Large intestine (tissue), 3 donors: ENCODE measurements around the gene LGSN. TPM values are rescaled to one million over a fixed set of nuclear protein-coding genes. Genes with fewer than 3 reads are reported as not detected.
"Not testable (repeated sequence)": the region's sequence is repeated elsewhere in the genome, so short reads cannot be mapped to it uniquely, and the experiment has no call there.

Experiments used
- DNase-seq, 2 donors: peaks; one replicate each; pipeline versions ENCODE4 v3.0.0 to v3.0.0-alpha.2; 2013
- H3K27ac ChIP-seq: one replicate; pipeline ENCODE4 v1.5.1; 2013; ENCODE audit warnings: low read length
- H3K27me3 ChIP-seq: 2 replicates; pipeline ENCODE4 v1.6.1; 2013; ENCODE audit warnings: low read length; ENCODE audit not compliant: control insufficient read depth, insufficient read depth
- H3K36me3 ChIP-seq: 2 replicates; pipeline ENCODE4 v1.6.1; 2013; ENCODE audit warnings: low read length; ENCODE audit not compliant: control insufficient read depth, insufficient read depth
- H3K4me1 ChIP-seq: one replicate; pipeline ENCODE4 v1.6.1; 2013; ENCODE audit warnings: low read length; ENCODE audit not compliant: control insufficient read depth, insufficient read depth
- H3K4me3 ChIP-seq: one replicate; pipeline ENCODE4 v1.5.1; 2013; ENCODE audit warnings: low read length
- H3K9me3 ChIP-seq: one replicate; pipeline ENCODE4 v1.6.1; 2013; ENCODE audit warnings: mild to moderate bottlenecking, low read depth, low read length, moderate library complexity; ENCODE audit not compliant: control insufficient read depth
- WGBS: methylation state at CpG from one replicate; pipeline ENCODE4 v1.1.5; 2013; ENCODE audit warnings: low lambda C conversion rate; ENCODE audit not compliant: insufficient coverage; 5-methylcytosine and 5-hydroxymethylcytosine counted together
- polyA plus RNA-seq: library from polyadenylated mRNA; unstranded; fragments of 120-200 nt; gene quantifications from one replicate; pipeline ENCODE4 v1.2.1, GENCODE V29; 2013

Gene LGSN
- polyA plus RNA-seq, 1 donor: 0.04 TPM

GRCh38 chr6:63246581-63246980 lies 73.2 kb downstream of the LGSN start:
- no peak for DNase-seq
- Histone ChIP-seq H3K4me1 (peaks cover 5% of the 10 kb centered on the region), H3K4me3 (no peak overlapping the region), H3K27ac (no peak overlapping the region), H3K27me3 (no peaks in the 10 kb centered on the region), H3K9me3 (no peaks in the 10 kb centered on the region), H3K36me3 (no peaks in the 10 kb centered on the region)

- H3K4me1 ChIP-seq: peaks cover 5% of the 10 kb centered on the region
- no peaks in the 10 kb centered on the region for H3K9me3 ChIP-seq
- no peaks in the 10 kb centered on the region for H3K27me3 ChIP-seq
- H3K27ac ChIP-seq: no peak overlapping the region
- no peak overlapping the region for H3K4me3 ChIP-seq
- no peak for DNase-seq
- no CpG with 5 or more reads among the region's 1 CpG for WGBS
- H3K36me3 ChIP-seq: no peaks in the 10 kb centered on the region
Measured at GRCh38 chr6:63245909-63246308, 73.9 kb downstream of the LGSN start.

- H3K4me1 ChIP-seq: peaks cover 5% of the 10 kb centered on the region
- no peaks in the 10 kb centered on the region for H3K9me3 ChIP-seq
- H3K4me3 ChIP-seq: no peak overlapping the region
- WGBS: no CpG with 5 or more reads among the region's 2 CpGs
- no peaks in the 10 kb centered on the region for H3K36me3 ChIP-seq
- no peak overlapping the region for H3K27ac ChIP-seq
- no peak for DNase-seq
- H3K27me3 ChIP-seq: no peaks in the 10 kb centered on the region
Measured at GRCh38 chr6:63245420-63245819, 74.4 kb downstream of the LGSN start.

GRCh38 chr6:63236398-63236817 lies 83.4 kb downstream of the LGSN start:
- no peaks in the 10 kb centered on the region for H3K9me3 ChIP-seq
- H3K27me3 ChIP-seq: no peaks in the 10 kb centered on the region
- H3K36me3 ChIP-seq: no peaks in the 10 kb centered on the region
- H3K4me1 ChIP-seq: no peaks in the 10 kb centered on the region
- no peak overlapping the region for H3K27ac ChIP-seq
- no CpG with 5 or more reads among the region's 3 CpGs for WGBS
- no peak overlapping the region for H3K4me3 ChIP-seq
- DNase-seq: no peak

- not testable (repeated sequence) for H3K4me1 ChIP-seq, H3K27me3 ChIP-seq, DNase-seq, H3K27ac ChIP-seq, H3K4me3 ChIP-seq, H3K36me3 ChIP-seq
- H3K9me3 ChIP-seq: peaks cover 11% of the 10 kb centered on the region
- WGBS: no CpG with 5 or more reads among the region's 12 CpGs
Measured at GRCh38 chr6:63230511-63230910, 89.3 kb downstream of the LGSN start.

DNA sequence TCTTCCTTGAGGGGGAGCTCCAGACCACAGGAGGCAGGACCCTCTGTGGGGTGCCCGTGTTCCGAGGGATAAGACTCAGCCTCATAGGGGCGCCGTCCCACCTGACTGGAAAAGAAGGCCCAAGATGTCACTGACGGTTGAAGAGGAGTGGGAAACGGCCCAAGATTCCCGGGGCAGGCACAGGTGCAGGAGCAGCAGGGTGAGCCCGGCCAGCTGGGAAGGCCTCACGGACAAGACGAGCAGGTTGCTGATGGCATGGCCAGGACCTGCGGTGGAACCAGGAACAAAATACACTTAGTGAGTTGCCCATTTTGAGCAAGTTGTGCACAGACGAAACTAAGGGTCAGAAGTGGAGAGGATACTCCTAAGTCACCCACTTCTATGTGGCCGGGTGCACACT lies 89.8 kb downstream of the LGSN start:
- not testable (repeated sequence) for H3K4me1 ChIP-seq, DNase-seq, H3K36me3 ChIP-seq, H3K27ac ChIP-seq, H3K4me3 ChIP-seq, H3K27me3 ChIP-seq
- WGBS: 100% methylated on average over 2 of the region's 13 CpGs
- peaks cover 11% of the 10 kb centered on the region for H3K9me3 ChIP-seq

DNA sequence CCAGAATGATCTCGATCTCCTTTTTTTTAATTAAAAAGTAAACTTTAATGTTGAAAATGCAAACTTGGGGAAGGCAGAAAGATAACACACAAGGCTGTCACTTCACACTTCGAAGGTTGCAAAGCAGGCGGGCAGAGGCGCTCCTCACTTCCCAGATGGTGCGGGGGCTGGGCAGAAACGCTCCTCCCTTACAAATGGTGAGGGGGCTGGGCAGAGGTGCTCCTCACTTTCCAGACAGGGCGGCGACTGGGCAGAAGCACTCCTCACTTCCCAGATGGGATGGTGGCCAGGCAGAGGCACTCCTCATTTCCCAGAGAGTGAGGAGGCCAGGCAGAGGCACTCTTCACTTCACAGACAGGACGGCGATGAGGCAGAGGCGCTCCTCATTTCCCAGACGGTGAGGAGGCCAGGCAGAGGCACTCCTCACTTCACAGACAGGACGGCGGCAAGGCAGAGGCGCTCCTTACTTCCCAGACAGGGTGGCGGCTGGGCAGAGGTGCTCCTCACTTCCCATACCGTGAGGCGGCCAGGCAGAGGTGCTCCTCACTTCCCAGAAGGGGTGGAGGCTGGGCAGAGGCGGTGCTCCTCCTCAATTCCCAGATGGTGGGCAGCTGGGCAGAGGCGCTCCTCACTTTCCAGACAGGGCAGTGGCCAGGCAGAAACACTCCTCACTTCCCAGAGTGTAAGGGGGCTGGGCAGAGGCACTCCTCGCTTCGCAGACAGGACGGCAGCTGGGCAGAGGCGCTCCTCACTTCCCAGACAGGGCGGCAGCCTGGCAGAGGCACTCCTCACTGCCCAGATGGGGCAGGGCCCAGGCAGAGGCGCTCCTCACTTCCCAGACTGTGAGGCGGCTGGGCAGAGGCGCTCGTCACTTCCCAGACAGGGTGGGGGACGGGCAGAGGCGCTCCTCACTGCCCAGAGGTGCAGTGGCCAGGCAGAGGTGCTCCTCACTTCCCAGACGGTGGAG lies 91.6 kb downstream of the LGSN start:
- peaks cover 11% of the 10 kb centered on the region for H3K9me3 ChIP-seq
- not testable (repeated sequence) for H3K27ac ChIP-seq, H3K4me1 ChIP-seq, DNase-seq, H3K4me3 ChIP-seq, H3K36me3 ChIP-seq, H3K27me3 ChIP-seq
- no CpG with 5 or more reads among the region's 32 CpGs for whole genome bisulfite sequencing

- not testable (repeated sequence) for DNase-seq, H3K4me3 ChIP-seq, H3K4me1 ChIP-seq, H3K27me3 ChIP-seq, H3K36me3 ChIP-seq, H3K27ac ChIP-seq
- WGBS: 0% methylated on average over 1 of the region's 4 CpGs
- H3K9me3 ChIP-seq: peaks cover 11% of the 10 kb centered on the region
Measured at GRCh38 chr6:63225987-63226386, 93.8 kb downstream of the LGSN start.

Other genes starting within 250 kb of the LGSN start
- 1.2 TPM for gene FKBP1C, start 108.5 kb downstream of the LGSN start, polyA plus RNA-seq